Measurements from ENCODE around the gene CSNK2A3. TPM values are rescaled to one million over a fixed set of nuclear protein-coding genes. Genes with fewer than 3 reads are reported as not detected.

The CSNK2A3 gene
- total RNA-seq, 1 donor from 2014 or later: 4.3 TPM

DNA sequence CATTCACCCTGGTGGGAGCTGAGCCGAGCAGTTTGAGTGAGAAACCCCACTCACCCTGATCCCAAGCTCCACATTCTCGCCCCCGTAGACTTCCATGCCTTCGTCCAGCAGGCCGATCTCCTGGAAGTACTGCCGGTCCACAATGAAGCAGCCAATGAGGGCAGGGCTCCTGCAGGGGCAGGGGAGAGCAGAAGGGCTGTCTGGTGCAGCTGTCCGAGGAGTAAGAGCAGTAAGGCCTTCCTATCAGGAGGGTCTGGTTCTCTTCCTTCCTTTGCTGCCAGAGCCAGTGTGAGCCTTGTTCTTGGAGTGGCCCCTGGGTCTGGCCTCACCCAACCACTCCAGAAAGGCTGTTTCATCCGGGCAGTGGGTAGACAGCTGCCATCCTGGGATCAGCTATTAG is 19.4 kb upstream of the CSNK2A3 start:
- peaks cover 9% of the 10 kb centered on the region for H3K27me3 Mint-ChIP-seq (ENCODE audit: unreplicated experiment)
- no peaks in the 10 kb centered on the region for H3K9me3 Mint-ChIP-seq (ENCODE audit: unreplicated experiment)
- no peak for DNase-seq (ENCODE audit: low spot score)
- H3K36me3 Mint-ChIP-seq (ENCODE audit: low read depth, unreplicated experiment): peaks cover 83% of the 10 kb centered on the region
- TF ChIP-seq, protein P1, sequence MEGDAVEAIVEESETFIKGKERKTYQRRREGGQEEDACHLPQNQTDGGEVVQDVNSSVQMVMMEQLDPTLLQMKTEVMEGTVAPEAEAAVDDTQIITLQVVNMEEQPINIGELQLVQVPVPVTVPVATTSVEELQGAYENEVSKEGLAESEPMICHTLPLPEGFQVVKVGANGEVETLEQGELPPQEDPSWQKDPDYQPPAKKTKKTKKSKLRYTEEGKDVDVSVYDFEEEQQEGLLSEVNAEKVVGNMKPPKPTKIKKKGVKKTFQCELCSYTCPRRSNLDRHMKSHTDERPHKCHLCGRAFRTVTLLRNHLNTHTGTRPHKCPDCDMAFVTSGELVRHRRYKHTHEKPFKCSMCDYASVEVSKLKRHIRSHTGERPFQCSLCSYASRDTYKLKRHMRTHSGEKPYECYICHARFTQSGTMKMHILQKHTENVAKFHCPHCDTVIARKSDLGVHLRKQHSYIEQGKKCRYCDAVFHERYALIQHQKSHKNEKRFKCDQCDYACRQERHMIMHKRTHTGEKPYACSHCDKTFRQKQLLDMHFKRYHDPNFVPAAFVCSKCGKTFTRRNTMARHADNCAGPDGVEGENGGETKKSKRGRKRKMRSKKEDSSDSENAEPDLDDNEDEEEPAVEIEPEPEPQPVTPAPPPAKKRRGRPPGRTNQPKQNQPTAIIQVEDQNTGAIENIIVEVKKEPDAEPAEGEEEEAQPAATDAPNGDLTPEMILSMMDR (IDR thresholded peaks at IDR 0.05; ENCODE audit: unreplicated experiment): no peak
- H3K27ac Mint-ChIP-seq (ENCODE audit: unreplicated experiment): no peak overlapping the region
- peak overlapping the region; percentile 39 for H3K4me3 Mint-ChIP-seq (ENCODE audit: unreplicated experiment)
- no peaks in the 10 kb centered on the region for H3K4me1 Mint-ChIP-seq (ENCODE audit: unreplicated experiment)

DNA sequence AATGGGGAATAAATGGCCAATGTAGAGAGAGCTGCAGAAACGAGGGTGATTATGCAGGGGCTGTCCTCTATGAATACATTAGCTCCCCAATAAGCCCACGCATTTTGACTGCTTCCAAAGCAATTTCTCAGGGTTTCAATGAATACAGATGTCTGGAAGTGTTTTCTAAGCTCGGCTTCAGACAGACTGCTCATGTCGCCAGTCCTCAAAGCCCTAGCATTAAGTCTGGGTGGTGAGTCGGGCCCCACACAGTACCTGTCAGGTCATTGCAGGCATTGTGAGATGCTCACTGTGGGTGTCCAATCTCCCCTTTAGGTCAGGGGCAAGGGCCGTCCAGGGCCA is 17.9 kb upstream of the CSNK2A3 start:
- TF ChIP-seq, protein P1 (IDR thresholded peaks at IDR 0.05; ENCODE audit: unreplicated experiment): no peak
- Mint-ChIP-seq H3K4me3 (ENCODE audit: unreplicated experiment) (no peak overlapping the region), H3K4me1 (ENCODE audit: unreplicated experiment) (no peaks in the 10 kb centered on the region), H3K27ac (ENCODE audit: unreplicated experiment) (no peak overlapping the region), H3K9me3 (ENCODE audit: unreplicated experiment) (no peaks in the 10 kb centered on the region), H3K36me3 (ENCODE audit: low read depth, unreplicated experiment) (peaks cover 76% of the 10 kb centered on the region), H3K27me3 (ENCODE audit: unreplicated experiment) (peaks cover 7% of the 10 kb centered on the region)
- no peak for DNase-seq (ENCODE audit: low spot score)

DNA sequence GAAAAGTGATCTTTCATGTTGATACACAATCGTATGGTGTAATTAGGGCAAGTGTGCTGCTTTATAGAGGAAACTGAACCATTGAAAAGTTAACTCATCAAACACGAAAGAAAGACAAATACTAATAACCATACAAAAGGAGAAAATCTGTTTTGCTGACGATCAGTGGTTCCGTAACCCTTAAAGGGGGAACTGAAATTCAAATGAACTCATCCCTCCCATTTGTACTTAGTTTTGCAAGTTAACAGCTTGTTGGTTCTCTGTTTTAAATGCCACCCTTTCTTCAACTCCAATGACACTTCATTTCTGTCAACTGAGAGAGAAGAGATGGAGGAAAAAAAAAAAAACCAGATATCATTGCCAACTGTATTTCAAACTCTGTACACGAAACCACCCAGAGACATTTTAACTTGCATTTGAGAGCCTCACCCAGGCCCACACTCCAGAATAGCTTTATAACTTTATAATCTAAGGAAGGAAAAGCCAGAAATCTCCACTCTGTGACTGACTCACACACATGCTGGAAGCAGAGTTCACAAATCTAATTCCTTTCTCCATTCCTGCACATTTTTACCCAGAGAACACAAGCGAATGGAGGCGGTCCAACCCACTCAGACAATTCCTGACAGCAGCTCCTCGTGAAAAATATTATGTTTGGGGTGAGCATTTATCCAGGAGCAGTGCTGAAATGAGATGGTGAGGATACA is 17.4 kb upstream of the CSNK2A3 start:
- Mint-ChIP-seq H3K4me1 (ENCODE audit: unreplicated experiment) (no peaks in the 10 kb centered on the region), H3K27ac (ENCODE audit: unreplicated experiment) (no peak overlapping the region), H3K27me3 (ENCODE audit: unreplicated experiment) (peaks cover 7% of the 10 kb centered on the region), H3K36me3 (ENCODE audit: low read depth, unreplicated experiment) (peaks cover 73% of the 10 kb centered on the region), H3K9me3 (ENCODE audit: unreplicated experiment) (no peaks in the 10 kb centered on the region), H3K4me3 (ENCODE audit: unreplicated experiment) (no peak overlapping the region)
- TF ChIP-seq, protein P1 (IDR thresholded peaks at IDR 0.05; ENCODE audit: unreplicated experiment): no peak
- DNase-seq (ENCODE audit: low spot score): no peak

DNA sequence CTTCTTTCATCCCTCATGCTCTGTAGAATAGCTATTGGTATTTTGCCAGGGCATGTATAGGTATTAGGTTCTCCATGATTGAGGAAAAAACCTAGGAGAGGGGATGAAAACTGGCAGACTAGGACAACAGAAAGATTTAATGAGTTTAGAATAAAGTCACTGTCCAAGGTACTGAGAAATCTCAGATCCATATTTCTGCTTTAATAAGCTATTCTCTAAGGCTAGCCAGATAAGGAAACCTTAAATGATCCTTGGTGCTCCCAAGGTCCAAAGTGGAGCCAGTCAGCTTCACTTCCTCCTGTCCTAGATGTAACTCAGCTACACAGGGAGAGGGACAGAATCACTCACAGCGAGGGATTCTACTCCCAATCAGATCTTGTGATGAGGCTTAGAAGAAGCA is 13.7 kb upstream of the CSNK2A3 start:
- Mint-ChIP-seq H3K9me3 (ENCODE audit: unreplicated experiment) (no peaks in the 10 kb centered on the region), H3K27ac (ENCODE audit: unreplicated experiment) (no peak overlapping the region), H3K4me3 (ENCODE audit: unreplicated experiment) (peak overlapping the region; percentile 39), H3K27me3 (ENCODE audit: unreplicated experiment) (peaks cover 3% of the 10 kb centered on the region), H3K36me3 (ENCODE audit: low read depth, unreplicated experiment) (peaks cover 53% of the 10 kb centered on the region), H3K4me1 (ENCODE audit: unreplicated experiment) (no peaks in the 10 kb centered on the region)
- DNase-seq (ENCODE audit: low spot score): no peak
- TF ChIP-seq, protein P1 (IDR thresholded peaks at IDR 0.05; ENCODE audit: unreplicated experiment): no peak

DNA sequence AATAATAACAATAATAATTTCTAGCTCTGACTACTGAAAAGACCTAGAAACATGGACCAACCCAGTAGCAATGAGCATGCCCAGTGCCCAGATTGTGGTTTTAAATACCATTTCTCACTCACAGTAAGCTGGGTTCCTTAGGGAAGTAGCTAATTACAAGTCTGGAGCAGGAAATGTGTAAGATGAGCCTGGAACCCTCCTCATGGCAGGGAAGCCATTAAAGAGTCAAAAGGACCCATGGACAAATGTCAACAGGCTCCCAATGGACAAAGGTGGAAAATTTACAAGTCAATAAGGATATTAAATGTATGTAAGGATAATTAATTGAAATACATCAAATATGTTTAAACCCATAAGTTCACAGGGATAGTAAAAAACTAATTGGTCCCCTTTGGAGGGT is 10.6 kb upstream of the CSNK2A3 start:
- Mint-ChIP-seq H3K4me1 (ENCODE audit: unreplicated experiment) (peaks cover 7% of the 10 kb centered on the region), H3K9me3 (ENCODE audit: unreplicated experiment) (no peaks in the 10 kb centered on the region), H3K36me3 (ENCODE audit: low read depth, unreplicated experiment) (peaks cover 30% of the 10 kb centered on the region), H3K4me3 (ENCODE audit: unreplicated experiment) (no peak overlapping the region), H3K27me3 (ENCODE audit: unreplicated experiment) (peaks cover 3% of the 10 kb centered on the region), H3K27ac (ENCODE audit: unreplicated experiment) (no peak overlapping the region)
- TF ChIP-seq, protein P1 (IDR thresholded peaks at IDR 0.05; ENCODE audit: unreplicated experiment): no peak
- no peak for DNase-seq (ENCODE audit: low spot score)

All from endothelial cell (in vitro differentiated cells).